HepG2 (cell line): ENCODE data around the gene SLC27A2.

Experiments
- CEBPB ChIP-seq: IDR thresholded peaks from 2 replicates; pipeline ENCODE4 v1.6.1; 2011; ENCODE audit warnings: low read depth, low read length, improper control_type of control experiment, borderline replicate concordance
- ELF1 ChIP-seq: sonication (generic); formaldehyde crosslinking; IDR thresholded peaks from 2 replicates; pipeline ENCODE4 v1.4.0; 2020; ENCODE audit warnings: missing genetic modification reagents
- MED13 ChIP-seq: sonication (generic); formaldehyde crosslinking; IDR thresholded peaks from 2 replicates; pipeline ENCODE4 v1.5.0; 2020; ENCODE audit warnings: missing genetic modification reagents
- RAD51 ChIP-seq: fragments of 450-650 bp; IDR thresholded peaks from 2 replicates; pipeline ENCODE4 v1.6.1; 2016; ENCODE audit warnings: borderline replicate concordance
- ZBTB49 ChIP-seq: sonication (generic); formaldehyde crosslinking; IDR thresholded peaks from 2 replicates; pipeline ENCODE4 v1.4.0; 2020; ENCODE audit warnings: missing genetic modification reagents, borderline replicate concordance
- ZNF549 ChIP-seq: sonication (generic); formaldehyde crosslinking; IDR thresholded peaks from 2 replicates; pipeline ENCODE4 v1.5.0; 2020; ENCODE audit warnings: missing genetic modification reagents
- ZNF720 ChIP-seq: sonication (generic); formaldehyde crosslinking; IDR thresholded peaks from 2 replicates; pipeline ENCODE4 v1.4.0; 2020; ENCODE audit warnings: missing genetic modification reagents
- ZNF747 ChIP-seq: sonication (generic); formaldehyde crosslinking; IDR thresholded peaks from 2 replicates; pipeline ENCODE4 v1.8.1; 2023; ENCODE audit warnings: missing genetic modification reagents, mild to moderate bottlenecking, borderline replicate concordance

GRCh38 chr15:50168379-50168778, 13.6 kb upstream of the SLC27A2 start:
- TF ChIP-seq CEBPB (no peak), ZNF720 (CRISPR knock-in tag) (no peak), RAD51 (no peak), ELF1 (CRISPR knock-in tag) (no peak), MED13 (no peak), ZBTB49 (CRISPR knock-in tag) (no peak), ZNF747 (CRISPR knock-in tag) (no peak), ZNF549 (CRISPR knock-in tag) (no peak)
